CD4-positive, alpha-beta T cell (primary cell): ENCODE measurements around the gene TLX2. TPM values are rescaled to one million over a fixed set of nuclear protein-coding genes. Genes with fewer than 3 reads are reported as not detected.
A peak's percentile ranks its signal among the peaks of the same experiment; 100 is the strongest.

ENCODE experiments used
- ATAC-seq: fragments of 200-7000 bp; cut with Tn5 transposase; one replicate; pipeline ENCODE4 v1.10.0; 2022; ENCODE audit warnings: mild to moderate bottlenecking; ENCODE audit not compliant: poor library complexity
- CTCF ChIA-PET: fragments of 350-600 bp; sonication (Branson Sonifier 250); formaldehyde crosslinking; loops from one replicate; lab custom pipeline; 2021; ENCODE audit warnings: antibody characterized with exemption, inconsistent platforms; lab: Charles Lee
- POLR2A ChIA-PET: fragments of 350-600 bp; sonication (Branson Sonifier 250); formaldehyde crosslinking; loops from one replicate; lab custom pipeline; 2021; ENCODE audit warnings: antibody characterized with exemption, inconsistent platforms; lab: Charles Lee
- DNase-seq, 14 experiments: peaks; one replicate each; pipeline ENCODE4 v3.0.0-alpha.2; 2013 to 2020; ENCODE audit warnings: mixed read lengths in 2 of 14
- H3K27ac ChIP-seq, 2 donors: one replicate each; pipeline versions ENCODE4 v1.5.1 to v1.7.0; 2013; ENCODE audit warnings: low read length in 2 of 2, low read depth in 1 of 2, mild to moderate bottlenecking in 1 of 2
- H3K27me3 ChIP-seq, 2 experiments: 1 replicate in 1 of 2; 2 replicates in 1 of 2; pipeline versions ENCODE4 v1.6.1 to v1.7.0; 2013; ENCODE audit warnings: low read length in 2 of 2, control low read depth in 1 of 2, mild to moderate bottlenecking in 1 of 2, moderate library complexity in 1 of 2; ENCODE audit not compliant: insufficient read depth in 2 of 2, control insufficient read depth in 1 of 2
- H3K36me3 ChIP-seq: one replicate; pipeline ENCODE4 v1.6.1; 2013; ENCODE audit warnings: low read length, control low read depth; ENCODE audit not compliant: insufficient read depth
- H3K4me1 ChIP-seq: one replicate; pipeline ENCODE4 v1.6.1; 2013; ENCODE audit warnings: low read length, control low read depth; ENCODE audit not compliant: insufficient read depth
- H3K4me3 ChIP-seq: one replicate; pipeline ENCODE4 v1.5.1; 2013; ENCODE audit warnings: mild to moderate bottlenecking, low read length, moderate library complexity
- H3K9me3 ChIP-seq, 2 experiments: 1 replicate in 1 of 2; 2 replicates in 1 of 2; pipeline versions ENCODE4 v1.6.1 to v1.7.0; 2013; ENCODE audit warnings: low read length in 2 of 2, mild to moderate bottlenecking in 2 of 2, control low read depth in 1 of 2, moderate library complexity in 1 of 2; ENCODE audit not compliant: control insufficient read depth in 1 of 2, insufficient read depth in 1 of 2
- H3K27ac Mint-ChIP-seq: one replicate; pipeline ENCODE4 v1.8.0; 2020; ENCODE audit warnings: mixed read lengths
- H3K27me3 Mint-ChIP-seq: one replicate; pipeline ENCODE4 v1.8.0; 2021; ENCODE audit warnings: mixed read lengths
- H3K36me3 Mint-ChIP-seq: one replicate; pipeline ENCODE4 v1.8.0; 2021; ENCODE audit warnings: low read depth, mixed read lengths
- H3K4me1 Mint-ChIP-seq: one replicate; pipeline ENCODE4 v1.8.0; 2021; ENCODE audit warnings: low read depth, mixed read lengths
- H3K4me3 Mint-ChIP-seq: one replicate; pipeline ENCODE4 v1.8.0; 2020; ENCODE audit warnings: mild to moderate bottlenecking, mixed read lengths
- H3K9me3 Mint-ChIP-seq: one replicate; pipeline ENCODE4 v1.8.0; 2020; ENCODE audit warnings: mixed read lengths
- intact Hi-C, 2 experiments: fragments of 100-400 bp; cut with DNase I in 1 of 2; cut with micrococcal nuclease in 1 of 2; formaldehyde crosslinking; loops; one replicate each; pipeline versions ENCODE4 v1.15.1 to v1.9.0; 2023 to 2025; cut with DNase I, micrococcal nuclease
- total RNA-seq, 174 experiments: library from RNA in 2 of 174; stranded (reverse) in 2 of 174; gene quantifications; one replicate each; pipeline ENCODE4 v1.2.3 and lab custom pipeline; 2021 to 2026
- TF ChIP-seq, protein P1 (sequence below): fragments of 200-600 bp; IDR thresholded peaks from one replicate; pipeline ENCODE4 v1.8.0; 2022; ENCODE audit warnings: antibody characterized with exemption, mild to moderate bottlenecking

Gene TLX2
- total RNA-seq, 2 experiments from 2014 or later = 0.14 to 0.30 TPM

DNA sequence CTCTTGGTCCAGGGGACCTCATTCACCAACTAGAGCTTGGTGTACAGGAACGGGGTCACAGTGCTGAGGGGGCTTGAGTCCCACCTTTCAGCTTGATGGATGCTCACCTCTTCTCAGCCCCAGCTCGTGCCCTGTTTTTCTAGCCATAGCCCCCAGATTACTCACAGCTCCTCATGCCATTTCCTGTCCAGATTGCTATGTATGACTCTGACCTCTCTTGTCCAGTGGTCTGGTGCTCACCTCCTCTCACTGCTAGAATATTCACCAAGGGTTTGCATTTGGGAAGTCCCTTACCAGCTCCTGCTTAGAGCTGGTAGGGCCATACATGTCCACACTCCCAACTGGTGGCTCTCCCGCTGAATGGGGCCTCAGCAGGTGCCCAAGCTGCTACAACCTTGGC lies 20.7 kb upstream of the TLX2 start:
- TF ChIP-seq, protein P1, sequence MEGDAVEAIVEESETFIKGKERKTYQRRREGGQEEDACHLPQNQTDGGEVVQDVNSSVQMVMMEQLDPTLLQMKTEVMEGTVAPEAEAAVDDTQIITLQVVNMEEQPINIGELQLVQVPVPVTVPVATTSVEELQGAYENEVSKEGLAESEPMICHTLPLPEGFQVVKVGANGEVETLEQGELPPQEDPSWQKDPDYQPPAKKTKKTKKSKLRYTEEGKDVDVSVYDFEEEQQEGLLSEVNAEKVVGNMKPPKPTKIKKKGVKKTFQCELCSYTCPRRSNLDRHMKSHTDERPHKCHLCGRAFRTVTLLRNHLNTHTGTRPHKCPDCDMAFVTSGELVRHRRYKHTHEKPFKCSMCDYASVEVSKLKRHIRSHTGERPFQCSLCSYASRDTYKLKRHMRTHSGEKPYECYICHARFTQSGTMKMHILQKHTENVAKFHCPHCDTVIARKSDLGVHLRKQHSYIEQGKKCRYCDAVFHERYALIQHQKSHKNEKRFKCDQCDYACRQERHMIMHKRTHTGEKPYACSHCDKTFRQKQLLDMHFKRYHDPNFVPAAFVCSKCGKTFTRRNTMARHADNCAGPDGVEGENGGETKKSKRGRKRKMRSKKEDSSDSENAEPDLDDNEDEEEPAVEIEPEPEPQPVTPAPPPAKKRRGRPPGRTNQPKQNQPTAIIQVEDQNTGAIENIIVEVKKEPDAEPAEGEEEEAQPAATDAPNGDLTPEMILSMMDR = no peak
- Mint-ChIP-seq H3K27me3 (peaks cover 11% of the 10 kb centered on the region), H3K9me3 (no peaks in the 10 kb centered on the region), H3K4me3 (no peak overlapping the region), H3K27ac (no peak overlapping the region), H3K4me1 (peaks cover 12% of the 10 kb centered on the region), H3K36me3 (peaks cover 54% of the 10 kb centered on the region)
- DNase-seq (no peak), ATAC-seq (no peak)
- Histone ChIP-seq H3K4me1 (peaks cover 12% of the 10 kb centered on the region), H3K9me3 (peaks cover 0 to 10% of the 10 kb centered on the region in 2 experiments), H3K27ac (no peak overlapping the region), H3K4me3 (no peak overlapping the region), H3K36me3 (peaks cover 51% of the 10 kb centered on the region), H3K27me3 (peaks cover 4 to 9% of the 10 kb centered on the region in 2 experiments)
- ChIA-PET POLR2A (no interaction called here), CTCF (no interaction called here)
- intact Hi-C loops = no loop called here

DNA sequence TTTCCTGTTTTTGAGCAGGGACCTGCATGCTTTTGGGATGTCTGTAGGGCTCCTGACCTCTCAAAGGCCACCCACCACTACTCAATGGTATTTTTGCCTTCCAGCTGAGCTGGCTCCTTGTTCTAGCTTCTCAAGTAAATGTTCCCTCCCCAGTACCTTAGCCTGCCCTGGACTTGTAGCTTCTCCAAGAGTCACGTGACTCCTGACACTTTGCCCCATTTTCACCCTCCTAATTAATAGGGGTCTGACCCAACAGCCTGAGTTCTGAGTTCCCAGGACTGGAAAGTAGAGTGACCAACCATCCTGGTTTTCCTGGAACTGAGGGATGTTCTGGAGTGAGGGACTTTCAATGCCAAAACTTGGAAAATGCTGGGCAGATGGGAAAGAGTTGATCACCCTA lies 18.8 kb upstream of the TLX2 start:
- ATAC-seq (no peak), DNase-seq (no peak)
- no peaks in the 10 kb centered on the region for H3K9me3 Mint-ChIP-seq
- peaks cover 28% of the 10 kb centered on the region for H3K4me1 Mint-ChIP-seq
- peaks cover 28% of the 10 kb centered on the region for H3K27me3 Mint-ChIP-seq
- CTCF ChIA-PET = no interaction called here
- POLR2A ChIA-PET = no interaction called here
- peaks cover 40% of the 10 kb centered on the region for H3K36me3 Mint-ChIP-seq
- Histone ChIP-seq H3K4me1 (peaks cover 28% of the 10 kb centered on the region), H3K4me3 (no peak overlapping the region), H3K9me3 (peaks cover 0 to 19% of the 10 kb centered on the region in 2 experiments), H3K36me3 (peaks cover 36% of the 10 kb centered on the region), H3K27ac (no peak overlapping the region), H3K27me3 (peaks cover 19 to 28% of the 10 kb centered on the region in 2 experiments)
- TF ChIP-seq, protein P1 = no peak
- no peak overlapping the region for H3K27ac Mint-ChIP-seq
- intact Hi-C loops = no loop called here
- no peak overlapping the region for H3K4me3 Mint-ChIP-seq

DNA sequence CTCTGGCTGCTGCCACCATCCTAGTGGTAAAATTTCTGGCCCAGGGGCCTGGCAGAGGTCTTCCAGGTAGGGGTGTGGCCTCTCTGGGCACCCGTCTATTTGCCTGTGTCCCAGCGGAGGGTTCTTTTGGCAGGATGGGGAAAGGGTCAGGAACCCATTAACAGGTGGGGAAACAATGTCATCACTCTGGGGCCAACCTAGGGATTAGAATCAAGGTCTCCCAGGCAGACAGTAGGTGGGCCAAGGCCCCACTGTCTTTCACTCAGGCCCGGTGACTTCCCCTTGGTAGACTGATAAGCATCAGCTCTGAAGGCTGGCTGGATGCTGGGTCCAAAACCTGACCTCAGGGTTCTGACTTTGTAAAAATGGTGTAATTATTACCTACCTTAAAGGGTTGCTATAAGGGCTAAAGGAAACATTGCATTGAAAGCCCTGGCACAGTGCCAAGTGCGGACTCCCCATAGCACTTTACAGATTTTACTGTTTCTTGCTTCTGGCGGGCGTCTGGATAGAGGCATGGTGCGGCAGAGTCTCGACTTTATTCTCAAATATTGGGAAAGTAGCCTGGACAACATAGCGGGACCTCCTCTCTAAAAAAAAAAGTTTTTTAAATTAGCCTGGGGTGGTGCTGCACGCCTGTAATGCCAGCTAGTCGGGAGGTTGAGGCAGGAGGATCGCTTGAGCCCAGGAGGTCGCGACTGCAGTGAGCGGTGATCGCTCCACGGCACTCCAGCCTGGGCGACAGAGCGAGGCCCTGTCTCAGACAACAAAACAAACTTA lies 17.1 kb upstream of the TLX2 start:
- CTCF ChIA-PET = interaction anchor here (1.1 kb wide), 1 partner anchor 13 kb away, joined by 3 read pairs; no protein-coding TSS in a partner anchor

More for the DNA sequence above, 17.1 kb upstream of the TLX2 start:
- H3K27ac Mint-ChIP-seq = no peak overlapping the region
- H3K36me3 ChIP-seq = peaks cover 19% of the 10 kb centered on the region
- ATAC-seq (no peak), DNase-seq (no peak)
- H3K27me3 Mint-ChIP-seq = peaks cover 45% of the 10 kb centered on the region
- H3K27me3 ChIP-seq = peaks cover 31 to 45% of the 10 kb centered on the region in 2 experiments
- peaks cover 38% of the 10 kb centered on the region for H3K4me1 Mint-ChIP-seq
- peaks cover 29% of the 10 kb centered on the region for H3K4me1 ChIP-seq
- intact Hi-C loops = no loop called here
- H3K9me3 Mint-ChIP-seq = no peaks in the 10 kb centered on the region
- no peak overlapping the region for H3K27ac ChIP-seq
- TF ChIP-seq, protein P1 = no peak
- H3K4me3 ChIP-seq = peak overlapping the region; percentile 64
- peaks cover 22% of the 10 kb centered on the region for H3K36me3 Mint-ChIP-seq
- peak overlapping the region; percentile 54 for H3K4me3 Mint-ChIP-seq
- H3K9me3 ChIP-seq = peaks cover 0 to 22% of the 10 kb centered on the region in 2 experiments
- POLR2A ChIA-PET = interaction anchor here (0.8 to 4.5 kb wide), 4 partner anchors 10 to 39 kb away, joined by 3 to 21 read pairs (median 5); partner anchors contain the start of genes CCDC142, PCGF1, TTC31 and WBP1
